NCI-H510A (cell line): Measurements from ENCODE around the gene PBX1.

ENCODE experiments used
- DNase-seq: peaks from one replicate; lab custom pipeline; 2025; lab: John Stamatoyannopoulos, UW

PBX1 gene

DNA sequence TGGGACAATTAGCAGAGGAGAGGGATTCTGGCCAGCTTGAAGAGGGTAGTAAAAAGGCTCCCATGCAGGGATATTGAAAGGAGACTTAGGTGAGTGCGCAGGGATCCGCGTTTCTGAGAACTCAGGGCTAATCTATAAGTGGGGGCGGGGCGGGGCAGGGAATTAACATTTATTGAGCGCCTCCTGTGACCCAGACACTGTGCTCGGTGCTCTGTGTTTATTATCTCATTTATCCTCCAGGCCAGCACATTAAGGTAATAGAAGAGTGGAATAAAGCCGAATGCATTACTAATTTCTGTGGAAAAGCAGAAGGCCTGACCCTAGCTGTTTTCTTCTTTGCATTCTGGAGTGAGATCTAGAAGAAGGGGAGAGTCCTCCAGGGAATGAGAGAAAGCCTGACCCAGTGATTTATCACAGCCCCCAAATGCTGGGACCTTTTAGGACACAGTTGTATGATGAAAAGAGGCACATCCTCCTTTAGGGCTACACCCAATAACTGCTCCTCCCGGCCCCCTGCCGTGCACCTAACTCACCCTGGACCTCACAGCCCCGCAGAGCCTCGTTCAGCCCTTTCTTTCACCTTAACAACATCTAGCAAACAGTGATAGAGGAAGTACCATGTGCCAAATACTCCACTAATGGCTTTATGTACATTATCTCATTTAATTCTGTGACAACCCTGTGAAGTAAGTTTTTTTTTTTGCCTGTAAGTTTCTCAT lies 317.6 kb downstream of the PBX1 start:
- DNase-seq: no peak

DNA sequence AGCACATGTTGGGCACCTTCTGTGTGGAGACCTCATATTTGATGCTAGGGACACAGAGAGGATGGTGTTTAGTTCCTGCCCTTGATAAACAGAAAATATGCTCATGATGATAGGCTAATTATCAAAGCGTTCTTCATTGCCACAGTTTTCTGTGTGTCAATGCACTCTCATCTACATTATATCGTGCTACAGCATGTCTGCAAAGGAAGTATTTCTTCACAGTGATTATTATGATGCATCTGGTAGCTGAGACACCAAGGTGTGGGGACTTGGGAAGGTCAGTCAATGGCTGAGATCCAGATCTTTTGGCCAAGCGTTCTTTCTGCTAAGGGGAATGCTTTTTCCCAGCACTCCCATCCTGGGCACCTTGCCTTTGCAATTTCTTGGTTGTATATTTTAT lies 321.2 kb downstream of the PBX1 start:
- DNase-seq: no peak

DNA sequence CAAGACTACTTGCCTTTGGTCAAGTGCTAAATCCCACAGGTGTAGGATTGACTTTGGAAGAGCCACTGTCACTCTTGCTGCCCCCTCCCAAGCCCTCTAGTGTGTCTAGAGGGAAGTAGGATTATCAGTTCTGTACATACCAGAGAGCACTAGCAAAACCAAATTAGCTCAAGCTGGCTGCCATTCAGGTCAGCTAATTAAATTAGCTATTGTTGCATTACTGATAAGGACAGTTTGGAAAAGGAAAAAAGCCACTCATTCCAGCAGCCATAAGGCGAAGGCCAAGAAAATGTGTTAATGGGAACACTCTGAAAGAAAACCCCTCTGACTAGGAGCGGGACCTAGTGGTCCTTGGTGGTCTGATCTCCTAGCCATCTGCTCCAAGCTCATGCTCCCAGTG lies 321.7 kb downstream of the PBX1 start:
- no peak for DNase-seq

DNA sequence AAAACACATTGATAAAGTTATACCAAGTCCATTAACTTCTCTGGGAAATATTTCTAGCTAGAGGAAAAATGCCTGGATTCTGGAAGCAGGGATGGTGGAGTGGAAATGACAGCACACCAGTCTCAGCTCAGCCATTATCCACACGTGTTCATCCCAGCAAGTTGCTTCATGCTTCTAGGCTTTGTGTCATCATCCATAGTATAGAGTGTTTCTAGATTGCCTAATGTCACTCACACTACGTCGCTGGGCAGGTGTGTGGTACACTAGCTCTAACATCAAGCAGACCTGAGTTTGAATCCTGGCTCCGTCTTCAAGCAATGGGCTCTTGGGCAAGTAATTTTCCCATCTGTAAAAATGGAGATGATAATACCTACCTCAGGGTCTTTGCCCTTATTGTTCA lies 326.3 kb downstream of the PBX1 start:
- no peak for DNase-seq

DNA sequence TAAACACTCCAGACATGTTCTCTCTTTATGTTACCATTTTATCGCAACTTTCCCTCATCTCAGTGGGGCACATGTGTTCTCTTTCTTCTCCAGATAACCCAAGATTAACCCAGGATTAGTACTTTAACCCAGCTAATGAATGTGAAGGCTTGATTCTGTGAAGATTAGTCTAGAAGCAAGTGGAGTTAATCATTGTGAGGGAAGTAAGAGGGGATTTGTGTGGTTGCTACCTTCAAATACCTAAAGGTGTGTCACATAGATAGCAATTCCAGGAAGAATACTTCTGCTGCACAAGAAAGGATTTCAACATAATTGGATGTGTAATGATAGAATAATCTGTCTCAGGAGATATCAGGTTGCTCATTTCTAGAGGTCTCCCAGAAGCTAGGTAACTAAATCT lies 327.1 kb downstream of the PBX1 start:
- DNase-seq: no peak

DNA sequence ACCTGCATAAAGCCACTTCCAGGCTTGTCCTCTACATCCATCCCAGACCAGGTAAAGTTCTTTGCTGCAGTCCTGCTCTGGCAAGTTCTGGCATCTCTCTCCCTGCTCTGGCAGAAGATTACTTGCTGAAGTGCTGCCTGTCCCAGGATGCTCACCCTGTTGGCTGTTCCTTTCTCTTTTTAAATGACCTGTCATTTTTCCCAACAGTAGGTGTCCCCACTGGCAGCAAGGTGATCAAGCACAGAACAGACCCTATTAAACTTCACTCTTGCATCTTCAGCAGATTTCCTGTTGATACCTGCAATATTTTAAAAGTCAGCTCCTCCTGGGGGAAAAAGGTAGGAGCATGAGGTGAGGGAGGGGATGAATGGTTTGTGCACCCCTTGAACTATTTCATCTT lies 332.6 kb downstream of the PBX1 start:
- DNase-seq: no peak

DNA sequence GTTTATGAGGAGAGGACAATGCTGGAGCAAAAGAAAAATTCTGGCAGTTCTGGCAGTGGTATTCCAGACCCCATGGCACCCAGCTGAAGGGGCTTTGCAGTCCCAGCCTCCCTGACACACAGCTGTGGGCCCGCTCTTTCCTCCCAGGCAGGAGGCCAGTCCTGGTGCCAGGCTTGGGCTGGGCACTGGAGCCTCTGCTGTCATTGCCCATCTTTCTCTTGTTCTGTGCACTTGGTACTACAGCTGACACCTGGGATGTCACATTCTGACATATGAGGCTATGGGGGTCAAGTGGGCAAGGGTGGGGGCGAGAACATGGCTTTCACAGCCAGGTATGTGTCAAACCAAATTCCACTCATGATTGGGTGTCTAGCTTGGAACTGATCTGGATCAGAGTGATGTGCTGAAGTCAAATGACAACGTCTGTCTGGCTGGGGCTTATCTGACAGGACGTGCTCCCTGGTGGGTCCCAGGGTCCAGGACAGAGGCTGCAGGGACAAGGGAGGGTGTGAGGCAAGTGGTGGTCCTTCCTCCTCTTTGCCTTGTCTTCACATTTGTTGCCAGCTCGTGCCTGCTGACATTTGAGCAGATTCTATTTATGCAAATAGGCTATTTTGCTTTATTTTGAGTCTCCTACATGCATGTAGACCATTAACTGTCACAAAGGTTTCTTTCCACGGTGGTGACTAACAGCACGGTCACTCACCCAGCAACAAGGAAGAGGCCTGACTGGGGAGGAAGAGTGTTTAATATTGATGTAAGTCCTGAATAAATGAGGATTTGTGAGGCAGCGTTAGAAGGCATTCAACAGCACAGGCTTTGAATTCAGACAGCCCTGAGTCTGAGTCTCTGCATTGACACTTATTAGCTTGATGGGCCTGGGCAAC lies 336.3 kb downstream of the PBX1 start:
- no peak for DNase-seq

DNA sequence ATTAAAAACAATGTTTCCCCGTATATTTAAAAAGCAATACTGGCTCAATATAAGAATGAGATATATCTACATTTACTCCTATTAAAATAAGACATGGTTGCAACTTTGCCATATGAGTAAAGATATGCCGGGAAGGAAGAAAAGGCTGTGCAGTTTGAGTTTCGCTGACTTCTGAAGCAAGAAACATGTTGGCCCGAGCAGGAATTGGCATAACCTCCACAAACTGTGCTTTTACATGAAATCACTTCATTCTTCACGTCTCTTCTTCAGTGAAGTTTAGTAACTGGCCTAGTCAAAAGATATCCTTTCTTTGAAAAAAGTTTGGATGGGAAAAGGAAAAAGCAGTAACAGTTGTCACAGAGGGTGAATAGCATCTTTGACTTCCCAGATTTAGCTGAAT lies 342.0 kb downstream of the PBX1 start:
- no peak for DNase-seq
